Osteoblast (primary cell): ENCODE measurements around the gene PEDS1. TPM values are rescaled to one million over a fixed set of nuclear protein-coding genes. Genes with fewer than 3 reads are reported as not detected.
A peak's percentile ranks its signal among the peaks of the same experiment; 100 is the strongest.

Experiments used
- DNase-seq: peaks from one replicate; pipeline ENCODE4 v3.0.0; 2011; ENCODE audit warnings: low spot score, mixed read lengths; ENCODE audit not compliant: insufficient read length; ENCODE audit errors: missing footprints
- H2AFZ ChIP-seq: 2 replicates; pipeline ENCODE4 v1.6.0; 2011; ENCODE audit warnings: mild to moderate bottlenecking, low read length
- H3K27ac ChIP-seq: 2 replicates; pipeline ENCODE4 v1.5.1; 2011; ENCODE audit warnings: mild to moderate bottlenecking, low read depth, low read length, moderate library complexity
- H3K27me3 ChIP-seq: 2 replicates; pipeline ENCODE4 v1.6.0; 2012; ENCODE audit warnings: mild to moderate bottlenecking, control low read depth, inconsistent platforms, low read length, moderate library complexity; ENCODE audit not compliant: insufficient read depth
- H3K36me3 ChIP-seq: 2 replicates; pipeline ENCODE4 v1.5.1; 2011; ENCODE audit warnings: mild to moderate bottlenecking, low read length, control low read depth, moderate library complexity; ENCODE audit not compliant: insufficient read depth
- H3K4me1 ChIP-seq: 2 replicates; pipeline ENCODE4 v1.5.1; 2011; ENCODE audit warnings: mild to moderate bottlenecking, low read length, control low read depth, moderate library complexity; ENCODE audit not compliant: insufficient read depth
- H3K4me2 ChIP-seq: 2 replicates; pipeline ENCODE4 v1.6.0; 2011; ENCODE audit warnings: mild to moderate bottlenecking, low read length; ENCODE audit not compliant: insufficient read depth
- H3K4me3 ChIP-seq: fragments of 200-600 bp; sonication (generic); 3 replicates; pipeline ENCODE4 v1.5.1; 2012; ENCODE audit warnings: mild to moderate bottlenecking, low read length, inconsistent platforms; ENCODE audit not compliant: insufficient read depth
- H3K79me2 ChIP-seq: 2 replicates; pipeline ENCODE4 v1.6.0; 2012; ENCODE audit warnings: mild to moderate bottlenecking, low read length, control low read depth, inconsistent platforms; ENCODE audit not compliant: insufficient read depth
- H3K9me3 ChIP-seq: 2 replicates; pipeline ENCODE4 v1.5.1; 2011; ENCODE audit warnings: low read depth, low read length, control low read depth
- H4K20me1 ChIP-seq: 2 replicates; pipeline ENCODE4 v1.6.0; 2012; ENCODE audit warnings: mild to moderate bottlenecking, low read length, control low read depth; ENCODE audit not compliant: insufficient read depth
- CTCF ChIP-seq: IDR thresholded peaks from 2 replicates; pipeline ENCODE4 v1.5.1; 2011; ENCODE audit warnings: mild to moderate bottlenecking, low read depth, low read length, moderate library complexity; ENCODE audit errors: extremely low read depth
- total RNA-seq: library from RNA; depleted of rRNA; stranded (reverse); fragments of >200 nt; gene quantifications from 2 replicates; pipeline ENCODE4 v1.2.3, GENCODE V29; 2012

Gene PEDS1
- total RNA-seq, 1 donor, result 37.6 TPM

- no peaks in the 10 kb centered on the region for H3K9me3 ChIP-seq
- H3K79me2 ChIP-seq, result no peaks in the 10 kb centered on the region
- H2AFZ ChIP-seq, result no peak overlapping the region
- H3K4me3 ChIP-seq, result no peak overlapping the region
- H3K4me2 ChIP-seq, result no peak overlapping the region
- H3K27ac ChIP-seq, result no peak overlapping the region
- H4K20me1 ChIP-seq, result no peaks in the 10 kb centered on the region
- H3K36me3 ChIP-seq, result no peaks in the 10 kb centered on the region
- peaks cover 23% of the 10 kb centered on the region for H3K4me1 ChIP-seq
- TF ChIP-seq CTCF, result no peak
- no peaks in the 10 kb centered on the region for H3K27me3 ChIP-seq
- DNase-seq, result peak; percentile 26
Observed at GRCh38 chr20:50170549-50171220, 17.2 kb upstream of the PEDS1 start.

DNA sequence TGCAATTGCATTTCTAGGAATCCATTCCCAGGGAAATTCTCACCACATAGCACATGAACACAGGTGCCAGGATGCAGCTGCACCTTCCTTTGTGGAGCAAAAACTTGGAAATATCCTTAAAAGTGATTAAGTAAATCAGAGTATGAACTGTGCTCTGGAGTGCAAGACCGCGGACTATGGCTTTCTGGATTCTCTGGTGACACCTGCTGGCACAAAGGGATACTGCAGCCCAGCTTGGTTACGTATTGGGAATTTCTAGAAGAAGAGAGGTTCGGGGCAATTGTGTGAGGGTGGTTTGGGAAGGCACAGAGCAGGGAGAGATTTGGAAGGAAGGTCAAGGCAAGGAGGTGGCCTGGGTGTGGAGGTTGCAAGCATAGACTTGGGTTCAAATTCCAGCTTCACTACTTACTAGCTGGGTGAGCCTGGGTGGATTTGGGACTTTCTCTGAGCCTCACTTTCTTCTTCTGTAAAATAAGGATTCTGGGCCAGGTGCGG is 15.9 kb upstream of the PEDS1 start:
- no peak overlapping the region for H3K27ac ChIP-seq
- peak overlapping the region; percentile 80 for H2AFZ ChIP-seq
- no peaks in the 10 kb centered on the region for H3K27me3 ChIP-seq
- no peak overlapping the region for H3K4me2 ChIP-seq
- H3K4me1 ChIP-seq, result peaks cover 31% of the 10 kb centered on the region
- no peaks in the 10 kb centered on the region for H3K79me2 ChIP-seq
- H4K20me1 ChIP-seq, result no peaks in the 10 kb centered on the region
- H3K4me3 ChIP-seq, result no peak overlapping the region
- DNase-seq, result peak; percentile 93
- TF ChIP-seq CTCF, result peak; percentile 96
- H3K36me3 ChIP-seq, result no peaks in the 10 kb centered on the region
- H3K9me3 ChIP-seq, result no peaks in the 10 kb centered on the region

GRCh38 chr20:50165684-50166554 is 12.4 kb upstream of the PEDS1 start:
- H4K20me1 ChIP-seq, result no peaks in the 10 kb centered on the region
- peaks cover 28% of the 10 kb centered on the region for H3K4me1 ChIP-seq
- peak overlapping the region; percentile 64 for H2AFZ ChIP-seq
- DNase-seq, result peak; percentile 98
- no peak for TF ChIP-seq CTCF
- H3K79me2 ChIP-seq, result no peaks in the 10 kb centered on the region
- H3K4me2 ChIP-seq, result peak overlapping the region; percentile 89
- H3K36me3 ChIP-seq, result no peaks in the 10 kb centered on the region
- H3K4me3 ChIP-seq, result peak overlapping the region; percentile 66
- peak overlapping the region; percentile 95 for H3K27ac ChIP-seq
- no peaks in the 10 kb centered on the region for H3K9me3 ChIP-seq
- no peaks in the 10 kb centered on the region for H3K27me3 ChIP-seq
